C4-2B (cell line): Measurements from ENCODE around the gene MEGF11.

Experiments used
- CTCF ChIP-seq: fragments of 450-650 bp; conservative IDR thresholded peaks from 2 replicates; pipeline ENCODE4 v1.5.1; 2017; ENCODE audit warnings: mild to moderate bottlenecking
- ZFX ChIP-seq: fragments of 450-650 bp; IDR thresholded peaks from 2 replicates; pipeline ENCODE4 v1.6.1; 2017

DNA sequence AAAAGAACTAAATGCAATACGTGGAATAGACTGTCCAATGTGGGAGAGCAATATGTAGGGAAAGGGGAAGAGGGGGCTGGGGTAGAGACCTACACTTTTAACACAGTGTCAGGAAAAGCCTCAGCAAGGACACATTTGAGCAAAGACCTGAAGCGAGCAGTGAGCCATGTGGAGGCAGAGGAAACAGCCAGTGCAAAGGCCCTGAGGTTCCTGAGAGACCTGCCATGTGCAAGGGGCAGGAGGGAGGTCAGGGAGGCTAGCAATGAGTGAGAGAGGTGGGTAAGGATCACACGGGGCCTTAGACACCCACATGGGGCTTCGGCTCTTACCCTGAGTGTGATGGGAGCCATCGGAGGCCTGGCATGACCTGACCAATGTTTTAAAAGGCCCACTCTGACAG, 203.3 kb downstream of the MEGF11 start:
- no peak for TF ChIP-seq CTCF
- no peak for TF ChIP-seq ZFX
